Osteoblast (primary cell): ENCODE measurements around the gene ARMC6. TPM values are rescaled to one million over a fixed set of nuclear protein-coding genes. Genes with fewer than 3 reads are reported as not detected.
"Not testable (repeated sequence)": the region's sequence is repeated elsewhere in the genome, so short reads cannot be mapped to it uniquely, and the experiment has no call there.

ENCODE experiments used
- DNase-seq: peaks from one replicate; pipeline ENCODE4 v3.0.0; 2011; ENCODE audit warnings: low spot score, mixed read lengths; ENCODE audit not compliant: insufficient read length; ENCODE audit errors: missing footprints
- H2AFZ ChIP-seq: 2 replicates; pipeline ENCODE4 v1.6.0; 2011; ENCODE audit warnings: mild to moderate bottlenecking, low read length
- H3K27ac ChIP-seq: 2 replicates; pipeline ENCODE4 v1.5.1; 2011; ENCODE audit warnings: mild to moderate bottlenecking, low read depth, low read length, moderate library complexity
- H3K27me3 ChIP-seq: 2 replicates; pipeline ENCODE4 v1.6.0; 2012; ENCODE audit warnings: mild to moderate bottlenecking, control low read depth, inconsistent platforms, low read length, moderate library complexity; ENCODE audit not compliant: insufficient read depth
- H3K36me3 ChIP-seq: 2 replicates; pipeline ENCODE4 v1.5.1; 2011; ENCODE audit warnings: mild to moderate bottlenecking, low read length, control low read depth, moderate library complexity; ENCODE audit not compliant: insufficient read depth
- H3K4me1 ChIP-seq: 2 replicates; pipeline ENCODE4 v1.5.1; 2011; ENCODE audit warnings: mild to moderate bottlenecking, low read length, control low read depth, moderate library complexity; ENCODE audit not compliant: insufficient read depth
- H3K4me2 ChIP-seq: 2 replicates; pipeline ENCODE4 v1.6.0; 2011; ENCODE audit warnings: mild to moderate bottlenecking, low read length; ENCODE audit not compliant: insufficient read depth
- H3K4me3 ChIP-seq: fragments of 200-600 bp; sonication (generic); 3 replicates; pipeline ENCODE4 v1.5.1; 2012; ENCODE audit warnings: mild to moderate bottlenecking, low read length, inconsistent platforms; ENCODE audit not compliant: insufficient read depth
- H3K79me2 ChIP-seq: 2 replicates; pipeline ENCODE4 v1.6.0; 2012; ENCODE audit warnings: mild to moderate bottlenecking, low read length, control low read depth, inconsistent platforms; ENCODE audit not compliant: insufficient read depth
- H3K9me3 ChIP-seq: 2 replicates; pipeline ENCODE4 v1.5.1; 2011; ENCODE audit warnings: low read depth, low read length, control low read depth
- H4K20me1 ChIP-seq: 2 replicates; pipeline ENCODE4 v1.6.0; 2012; ENCODE audit warnings: mild to moderate bottlenecking, low read length, control low read depth; ENCODE audit not compliant: insufficient read depth
- total RNA-seq: library from RNA; depleted of rRNA; stranded (reverse); fragments of >200 nt; gene quantifications from 2 replicates; pipeline ENCODE4 v1.2.3, GENCODE V29; 2012
- TF ChIP-seq, protein P1 (sequence below): IDR thresholded peaks from 2 replicates; pipeline ENCODE4 v1.5.1; 2011; ENCODE audit warnings: mild to moderate bottlenecking, low read depth, low read length, moderate library complexity; ENCODE audit errors: extremely low read depth

The ARMC6 gene
- total RNA-seq, 1 donor: 38.4 TPM

DNA sequence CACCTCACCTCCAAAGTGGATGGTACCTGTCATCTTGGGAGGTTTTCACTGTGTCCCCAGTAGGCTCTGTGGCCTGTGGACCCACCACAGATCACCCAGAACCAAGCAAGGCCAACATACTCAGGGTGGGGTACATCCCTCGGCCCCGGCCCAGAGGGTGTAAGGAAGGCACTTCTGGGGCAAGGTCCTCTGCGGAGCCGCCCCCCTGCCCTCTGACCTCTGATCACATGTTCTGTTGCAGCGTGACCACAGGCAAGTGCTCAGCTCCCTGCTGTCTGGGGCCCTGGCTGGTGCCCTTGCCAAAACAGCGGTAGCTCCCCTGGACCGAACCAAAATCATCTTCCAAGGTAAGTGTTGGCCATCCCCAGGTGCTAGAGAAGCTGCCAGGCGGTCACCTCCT lies 68.1 kb downstream of the ARMC6 start:
- no peak overlapping the region for H3K4me3 ChIP-seq
- H3K27me3 ChIP-seq: no peaks in the 10 kb centered on the region
- H3K36me3 ChIP-seq: peaks cover 4% of the 10 kb centered on the region
- no peaks in the 10 kb centered on the region for H3K4me1 ChIP-seq
- H4K20me1 ChIP-seq: no peaks in the 10 kb centered on the region
- TF ChIP-seq, protein P1, sequence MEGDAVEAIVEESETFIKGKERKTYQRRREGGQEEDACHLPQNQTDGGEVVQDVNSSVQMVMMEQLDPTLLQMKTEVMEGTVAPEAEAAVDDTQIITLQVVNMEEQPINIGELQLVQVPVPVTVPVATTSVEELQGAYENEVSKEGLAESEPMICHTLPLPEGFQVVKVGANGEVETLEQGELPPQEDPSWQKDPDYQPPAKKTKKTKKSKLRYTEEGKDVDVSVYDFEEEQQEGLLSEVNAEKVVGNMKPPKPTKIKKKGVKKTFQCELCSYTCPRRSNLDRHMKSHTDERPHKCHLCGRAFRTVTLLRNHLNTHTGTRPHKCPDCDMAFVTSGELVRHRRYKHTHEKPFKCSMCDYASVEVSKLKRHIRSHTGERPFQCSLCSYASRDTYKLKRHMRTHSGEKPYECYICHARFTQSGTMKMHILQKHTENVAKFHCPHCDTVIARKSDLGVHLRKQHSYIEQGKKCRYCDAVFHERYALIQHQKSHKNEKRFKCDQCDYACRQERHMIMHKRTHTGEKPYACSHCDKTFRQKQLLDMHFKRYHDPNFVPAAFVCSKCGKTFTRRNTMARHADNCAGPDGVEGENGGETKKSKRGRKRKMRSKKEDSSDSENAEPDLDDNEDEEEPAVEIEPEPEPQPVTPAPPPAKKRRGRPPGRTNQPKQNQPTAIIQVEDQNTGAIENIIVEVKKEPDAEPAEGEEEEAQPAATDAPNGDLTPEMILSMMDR: no peak
- H3K79me2 ChIP-seq: no peaks in the 10 kb centered on the region
- no peak overlapping the region for H3K4me2 ChIP-seq
- no peak overlapping the region for H3K27ac ChIP-seq
- DNase-seq: peak; percentile 58
- no peak overlapping the region for H2AFZ ChIP-seq
- H3K9me3 ChIP-seq: no peaks in the 10 kb centered on the region

DNA sequence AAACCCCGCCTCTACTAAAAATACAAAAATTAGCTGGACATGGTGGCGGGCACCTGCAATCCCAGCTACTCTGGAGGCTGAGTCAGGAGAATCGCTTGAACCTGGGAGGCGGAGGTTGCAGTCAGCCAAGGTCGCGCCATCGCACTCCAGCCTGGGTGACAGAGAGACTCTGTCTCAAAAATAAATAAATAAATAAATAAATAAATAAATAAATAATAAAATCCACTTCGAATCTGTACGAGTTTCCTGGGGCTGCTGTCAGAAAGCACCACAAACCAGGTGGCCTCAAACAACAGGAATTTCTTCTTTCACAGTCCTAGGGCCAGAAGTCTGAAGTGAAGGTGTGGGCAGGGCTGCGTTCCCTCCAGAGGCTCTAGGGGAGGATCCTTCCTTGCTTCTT lies 69.2 kb downstream of the ARMC6 start:
- H3K27ac ChIP-seq, H3K4me2 ChIP-seq, H3K9me3 ChIP-seq, H3K4me3 ChIP-seq, H3K27me3 ChIP-seq, H3K79me2 ChIP-seq, H2AFZ ChIP-seq, H3K4me1 ChIP-seq, H4K20me1 ChIP-seq, H3K36me3 ChIP-seq: not testable (repeated sequence)
- peak; percentile 18 for DNase-seq

DNA sequence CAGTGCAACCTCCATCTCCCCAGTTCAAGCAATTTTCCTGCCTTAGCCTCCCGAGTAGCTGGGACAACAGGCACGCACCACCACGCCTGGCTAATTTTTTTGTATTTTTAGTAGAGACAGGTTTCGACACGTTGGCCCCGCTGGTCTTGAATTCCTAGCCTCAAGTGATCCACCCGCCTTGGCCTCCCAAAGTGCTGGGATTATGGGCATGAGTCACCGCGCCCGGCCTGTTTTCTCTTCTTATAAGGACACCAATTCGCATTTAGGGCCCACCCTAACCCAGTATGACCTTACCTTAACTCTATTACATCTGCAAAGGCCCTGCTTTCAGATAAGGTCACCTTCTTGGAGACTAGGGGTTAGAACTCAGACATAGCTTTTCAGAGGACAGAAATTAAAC lies 69.8 kb downstream of the ARMC6 start:
- H3K4me1 ChIP-seq: no peaks in the 10 kb centered on the region
- H3K27ac ChIP-seq: no peak overlapping the region
- H3K4me3 ChIP-seq: no peak overlapping the region
- no peak overlapping the region for H3K4me2 ChIP-seq
- H3K9me3 ChIP-seq: no peaks in the 10 kb centered on the region
- no peaks in the 10 kb centered on the region for H3K79me2 ChIP-seq
- TF ChIP-seq, protein P1: no peak
- H4K20me1 ChIP-seq: no peaks in the 10 kb centered on the region
- H3K36me3 ChIP-seq: no peaks in the 10 kb centered on the region
- H3K27me3 ChIP-seq: no peaks in the 10 kb centered on the region
- H2AFZ ChIP-seq: no peak overlapping the region
- DNase-seq: no peak

DNA sequence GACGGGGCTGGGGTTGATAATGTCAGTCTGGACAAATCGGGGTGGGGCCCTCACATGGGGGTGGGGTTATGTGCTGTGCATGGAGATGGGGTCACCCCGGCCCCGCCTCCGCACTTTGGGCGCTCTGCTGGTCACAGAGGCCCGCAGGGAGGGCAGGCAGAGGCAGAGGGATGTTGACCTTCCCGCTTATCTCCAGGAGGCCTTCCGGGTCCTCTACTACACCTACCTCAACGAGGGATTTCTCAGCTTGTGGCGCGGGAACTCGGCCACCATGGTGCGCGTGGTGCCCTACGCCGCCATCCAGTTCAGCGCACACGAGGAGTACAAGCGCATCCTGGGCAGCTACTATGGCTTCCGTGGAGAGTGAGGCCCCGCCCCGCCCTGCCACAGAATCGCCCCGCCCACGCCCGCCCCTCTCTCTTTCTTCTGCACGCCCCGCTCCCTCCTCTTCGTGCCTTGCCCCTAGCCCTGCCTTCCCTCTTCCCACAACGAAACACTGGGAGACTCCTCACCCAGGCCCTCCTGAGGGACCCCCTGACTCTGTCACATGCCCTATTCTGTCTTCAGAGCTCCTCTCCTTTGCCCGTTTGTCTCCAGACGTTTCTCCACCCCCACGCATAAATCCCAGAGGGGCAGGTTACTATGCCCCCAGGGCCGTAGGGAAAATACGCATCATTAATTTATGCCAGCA lies 72.1 kb downstream of the ARMC6 start:
- H3K36me3 ChIP-seq: no peaks in the 10 kb centered on the region
- no peaks in the 10 kb centered on the region for H3K79me2 ChIP-seq
- H3K4me3 ChIP-seq: peak overlapping the region; percentile 30
- TF ChIP-seq, protein P1: no peak
- H3K27ac ChIP-seq: no peak overlapping the region
- H2AFZ ChIP-seq: no peak overlapping the region
- no peaks in the 10 kb centered on the region for H3K27me3 ChIP-seq
- DNase-seq: peak; percentile 84
- H3K9me3 ChIP-seq: no peaks in the 10 kb centered on the region
- peak overlapping the region; percentile 39 for H3K4me2 ChIP-seq
- H3K4me1 ChIP-seq: peaks cover 3% of the 10 kb centered on the region
- no peaks in the 10 kb centered on the region for H4K20me1 ChIP-seq
